HEK293T (cell line): ENCODE data around the gene SIGLEC1.

Experiments used
- ARNT ChIP-seq: fragments of 450-650 bp; IDR thresholded peaks from 2 replicates; pipeline ENCODE4 v1.6.1; 2017; ENCODE audit warnings: mild to moderate bottlenecking
- BHLHE40 ChIP-seq: fragments of 450-650 bp; IDR thresholded peaks from 2 replicates; pipeline ENCODE4 v1.6.1; 2016; ENCODE audit warnings: mild to moderate bottlenecking, moderate library complexity, borderline replicate concordance
- ELF4 ChIP-seq: fragments of 450-650 bp; IDR thresholded peaks from 2 replicates; pipeline ENCODE4 v1.6.1; 2017; ENCODE audit warnings: antibody characterized with exemption
- FOXA1 ChIP-seq: fragments of 450-650 bp; IDR thresholded peaks from 2 replicates; pipeline ENCODE4 v1.6.1; 2016; ENCODE audit warnings: mild to moderate bottlenecking
- FOXK2 ChIP-seq: fragments of 450-650 bp; IDR thresholded peaks from 2 replicates; pipeline ENCODE4 v1.6.1; 2016; ENCODE audit warnings: mild to moderate bottlenecking
- FOXM1 ChIP-seq: fragments of 450-650 bp; IDR thresholded peaks from 2 replicates; pipeline ENCODE4 v1.6.1; 2017; ENCODE audit warnings: mild to moderate bottlenecking, borderline replicate concordance
- HDGF ChIP-seq: fragments of 450-650 bp; IDR thresholded peaks from 2 replicates; pipeline ENCODE4 v1.6.1; 2017; ENCODE audit warnings: antibody characterized with exemption, borderline replicate concordance
- L3MBTL2 ChIP-seq: fragments of 450-650 bp; conservative IDR thresholded peaks from 2 replicates; pipeline ENCODE4 v1.6.1; 2016; ENCODE audit warnings: mild to moderate bottlenecking
- LEF1 ChIP-seq: fragments of 450-650 bp; IDR thresholded peaks from 2 replicates; pipeline ENCODE4 v1.6.1; 2017; ENCODE audit warnings: mild to moderate bottlenecking, borderline replicate concordance
- SP1 ChIP-seq: fragments of 450-650 bp; IDR thresholded peaks from 2 replicates; pipeline ENCODE4 v1.6.1; 2017
- SUZ12 ChIP-seq: fragments of 450-650 bp; IDR thresholded peaks from 2 replicates; pipeline ENCODE4 v1.6.1; 2016; ENCODE audit warnings: mild to moderate bottlenecking
- TARDBP ChIP-seq: fragments of 450-650 bp; IDR thresholded peaks from 2 replicates; pipeline ENCODE4 v1.6.1; 2016
- ZNF384 ChIP-seq: fragments of 450-650 bp; IDR thresholded peaks from 2 replicates; pipeline ENCODE4 v1.6.1; 2016

DNA sequence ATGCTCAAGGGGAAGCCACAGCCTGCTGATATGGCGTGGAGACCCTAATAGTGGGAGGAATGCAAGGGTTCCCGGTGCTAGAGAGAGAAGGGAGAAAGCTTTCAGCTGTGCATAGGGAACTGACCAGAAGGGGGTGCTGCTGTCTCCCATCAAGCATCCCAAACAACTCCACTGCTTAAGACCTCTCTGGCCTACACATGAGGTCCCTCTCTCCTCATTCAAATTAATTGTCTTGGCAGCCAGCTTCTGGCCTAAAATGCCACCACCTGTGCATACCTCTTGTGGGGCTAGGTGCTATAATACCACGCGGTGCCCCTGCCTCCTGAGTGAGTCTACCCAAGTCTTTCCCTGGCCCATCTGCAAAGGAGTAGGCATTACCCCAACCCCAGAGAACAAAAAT, 40.7 kb upstream of the SIGLEC1 start:
- no peak for TF ChIP-seq BHLHE40
- no peak for TF ChIP-seq SP1
- TF ChIP-seq SUZ12 = no peak
- no peak for TF ChIP-seq TARDBP
- no peak for TF ChIP-seq FOXK2
- TF ChIP-seq FOXA1 = no peak
- no peak for TF ChIP-seq FOXM1
- no peak for TF ChIP-seq HDGF
- TF ChIP-seq ZNF384 = no peak
- no peak for TF ChIP-seq ELF4
- no peak for TF ChIP-seq L3MBTL2
- no peak for TF ChIP-seq LEF1
- TF ChIP-seq ARNT = no peak
